SK-N-SH treated with all-trans-retinoic acid at 6 μM for 48 hours (cell line): ENCODE results near the gene GRIA1.

ENCODE experiments used
- CSDC2 ChIP-seq: fragments of 250-450 bp; sonication (Bioruptor Pico); IDR thresholded peaks from 2 replicates; pipeline ENCODE4 v1.5.0; 2020; ENCODE audit warnings: mild to moderate bottlenecking, moderate library complexity
- GLIS3 ChIP-seq: fragments of 250-450 bp; sonication (Bioruptor Pico); IDR thresholded peaks from 2 replicates; pipeline ENCODE4 v1.5.0; 2020; ENCODE audit warnings: mild to moderate bottlenecking, moderate library complexity
- PATZ1 ChIP-seq: fragments of 250-450 bp; sonication (Bioruptor Pico); IDR thresholded peaks from 2 replicates; pipeline ENCODE4 v1.8.0; 2020; ENCODE audit warnings: mild to moderate bottlenecking, moderate library complexity, borderline replicate concordance
- TOX ChIP-seq: fragments of 250-450 bp; sonication (Bioruptor Pico); IDR thresholded peaks from 2 replicates; pipeline ENCODE4 v1.8.0; 2021; ENCODE audit warnings: mild to moderate bottlenecking, moderate library complexity, borderline replicate concordance
- ZFP3 ChIP-seq: fragments of 250-450 bp; sonication (Bioruptor Pico); IDR thresholded peaks from 2 replicates; pipeline ENCODE4 v1.5.0; 2020; ENCODE audit warnings: mild to moderate bottlenecking, moderate library complexity
- ZNF565 ChIP-seq: fragments of 450-650 bp; formaldehyde crosslinking; conservative IDR thresholded peaks from 2 replicates; pipeline ENCODE4 v1.5.0; 2020; ENCODE audit warnings: low read depth, mild to moderate bottlenecking, moderate library complexity
- TF ChIP-seq, protein P1 (sequence below): fragments of 250-450 bp; sonication (Bioruptor Pico); IDR thresholded peaks from 2 replicates; pipeline ENCODE4 v1.8.0; 2021; ENCODE audit warnings: low read depth, mild to moderate bottlenecking, moderate library complexity, borderline replicate concordance

- TF ChIP-seq CSDC2 (CRISPR knock-in tag) = no peak
- no peak for TF ChIP-seq TOX (CRISPR knock-in tag)
- TF ChIP-seq PATZ1 = no peak
- no peak for TF ChIP-seq GLIS3
- TF ChIP-seq ZFP3 (CRISPR knock-in tag) = no peak
- no peak for TF ChIP-seq ZNF565 (CRISPR knock-in tag)
- TF ChIP-seq, protein P1, sequence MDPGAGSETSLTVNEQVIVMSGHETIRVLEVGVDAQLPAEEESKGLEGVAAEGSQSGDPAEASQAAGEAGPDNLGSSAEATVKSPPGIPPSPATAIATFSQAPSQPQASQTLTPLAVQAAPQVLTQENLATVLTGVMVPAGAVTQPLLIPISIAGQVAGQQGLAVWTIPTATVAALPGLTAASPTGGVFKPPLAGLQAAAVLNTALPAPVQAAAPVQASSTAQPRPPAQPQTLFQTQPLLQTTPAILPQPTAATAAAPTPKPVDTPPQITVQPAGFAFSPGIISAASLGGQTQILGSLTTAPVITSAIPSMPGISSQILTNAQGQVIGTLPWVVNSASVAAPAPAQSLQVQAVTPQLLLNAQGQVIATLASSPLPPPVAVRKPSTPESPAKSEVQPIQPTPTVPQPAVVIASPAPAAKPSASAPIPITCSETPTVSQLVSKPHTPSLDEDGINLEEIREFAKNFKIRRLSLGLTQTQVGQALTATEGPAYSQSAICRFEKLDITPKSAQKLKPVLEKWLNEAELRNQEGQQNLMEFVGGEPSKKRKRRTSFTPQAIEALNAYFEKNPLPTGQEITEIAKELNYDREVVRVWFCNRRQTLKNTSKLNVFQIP (CRISPR knock-in tag) = no peak
These were observed 146.4 kb downstream of the GRIA1 start for GRCh38 chr5:153636670-153637451.
